ENCODE data around the gene SNRPA1. TPM values are rescaled to one million over a fixed set of nuclear protein-coding genes. Genes with fewer than 3 reads are reported as not detected.

SNRPA1 gene
- total RNA-seq, 4 donors from 2014 or later = 28.4 to 50.6 (median 40.0) TPM

- H3K27ac ChIP-seq = peak overlapping the region in 1 of 4 donors; percentile 71
Observed at GRCh38 chr15:101243420-101243819, 51.6 kb downstream of the SNRPA1 start.

DNA sequence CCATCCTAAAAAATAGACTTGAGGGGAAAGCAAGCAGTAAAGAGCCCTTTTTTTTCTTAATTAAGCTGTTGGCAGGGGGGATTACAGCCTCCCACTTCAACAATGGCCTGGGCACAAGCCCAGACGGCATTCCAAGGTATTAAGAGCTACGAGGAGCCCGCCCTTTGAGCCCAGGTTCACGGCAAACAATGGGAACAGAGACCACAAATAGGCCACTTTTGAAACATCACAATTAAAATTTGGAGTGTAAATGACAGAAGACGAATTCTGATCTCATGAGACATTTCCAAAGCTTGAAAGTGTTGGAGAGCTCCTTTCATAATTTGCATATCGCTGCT, 52.1 kb downstream of the SNRPA1 start:
- no peak for DNase-seq (ENCODE audit: low spot score in 2 of 2)
- Histone ChIP-seq H3K4me3 (no peak overlapping the region), H3K36me3 (no peaks in the 10 kb centered on the region), H3K27ac (peak overlapping the region in 2 of 4 donors; percentile 4 to 71), H3K9me3 (no peaks in the 10 kb centered on the region), H3K4me1 (peaks cover 0 to 96% (median 53%) of the 10 kb centered on the region in 4 donors), H3K27me3 (no peaks in the 10 kb centered on the region)
- no peak for TF ChIP-seq CTCF (IDR thresholded peaks at IDR 0.05)
- no peak for TF ChIP-seq EP300 (IDR thresholded peaks at IDR 0.05)
- no peak for TF ChIP-seq POLR2A (IDR thresholded peaks at IDR 0.05)
- WGBS, 2 donors = 50 to 59% methylated on average over 6 of the region's 6 CpGs

More at GRCh38 chr15:101243420-101243819, 51.6 kb downstream of the SNRPA1 start:
- Histone ChIP-seq H3K9me3 (no peaks in the 10 kb centered on the region), H3K27me3 (no peaks in the 10 kb centered on the region), H3K4me1 (peaks cover 0 to 97% (median 55%) of the 10 kb centered on the region in 4 donors), H3K4me3 (no peak overlapping the region), H3K36me3 (no peaks in the 10 kb centered on the region)
- 80 to 83% methylated on average over 9 of the region's 9 CpGs for WGBS, 2 donors
- no peak for TF ChIP-seq CTCF (IDR thresholded peaks at IDR 0.05)
- no peak for TF ChIP-seq POLR2A (IDR thresholded peaks at IDR 0.05)
- no peak for TF ChIP-seq EP300 (IDR thresholded peaks at IDR 0.05)
- no peak for DNase-seq (ENCODE audit: low spot score in 2 of 2)

- no peaks in the 10 kb centered on the region for H3K36me3 ChIP-seq
- DNase-seq (ENCODE audit: low spot score in 2 of 2) = no peak
- H3K27ac ChIP-seq = peak overlapping the region in 3 of 4 donors; percentile 4 to 71 (median 17)
- no peaks in the 10 kb centered on the region for H3K9me3 ChIP-seq
- WGBS, 2 donors = 50 to 55% methylated on average over 12 of the region's 12 CpGs
- peak overlapping the region in 1 of 4 donors; percentile 13 for H3K4me3 ChIP-seq
- no peaks in the 10 kb centered on the region for H3K27me3 ChIP-seq
- TF ChIP-seq EP300 (IDR thresholded peaks at IDR 0.05) (peak in 1 of 2 donors; percentile 32), CTCF (IDR thresholded peaks at IDR 0.05) (no peak), POLR2A (IDR thresholded peaks at IDR 0.05) (no peak)
- H3K4me1 ChIP-seq = peaks cover 0 to 96% (median 56%) of the 10 kb centered on the region in 4 donors
Observed at GRCh38 chr15:101242160-101242998, 52.7 kb downstream of the SNRPA1 start.

GRCh38 chr15:101240358-101240757, 54.7 kb downstream of the SNRPA1 start:
- peaks cover 0 to under 1% (median 0%) of the 10 kb centered on the region in 3 donors for H3K36me3 ChIP-seq
- peak in 1 of 2 donors; percentile 63 for TF ChIP-seq EP300 (IDR thresholded peaks at IDR 0.05)
- no peak for TF ChIP-seq CTCF (IDR thresholded peaks at IDR 0.05)
- TF ChIP-seq POLR2A (IDR thresholded peaks at IDR 0.05) = no peak
- H3K27ac ChIP-seq = peak overlapping the region in 2 of 4 donors; percentile 35 to 42
- no peaks in the 10 kb centered on the region for H3K9me3 ChIP-seq
- DNase-seq (ENCODE audit: low spot score in 2 of 2) = no peak
- H3K27me3 ChIP-seq = no peaks in the 10 kb centered on the region
- H3K4me3 ChIP-seq = no peak overlapping the region
- peaks cover 0 to 78% (median 47%) of the 10 kb centered on the region in 4 donors for H3K4me1 ChIP-seq
- 48 to 52% methylated on average over 5 of the region's 5 CpGs for WGBS, 2 donors

- DNase-seq (ENCODE audit: low spot score in 2 of 2) = no peak
- 65 to 67% methylated on average over 6 of the region's 6 CpGs for WGBS, 2 donors
- H3K4me1 ChIP-seq = peaks cover 0 to 72% (median 43%) of the 10 kb centered on the region in 4 donors
- H3K36me3 ChIP-seq = peaks cover 0 to 7% (median 6%) of the 10 kb centered on the region in 3 donors
- H3K9me3 ChIP-seq = no peaks in the 10 kb centered on the region
- no peak overlapping the region for H3K4me3 ChIP-seq
- H3K27ac ChIP-seq = peak overlapping the region in 3 of 4 donors; percentile 23 to 42 (median 35)
- H3K27me3 ChIP-seq = no peaks in the 10 kb centered on the region
- TF ChIP-seq POLR2A (IDR thresholded peaks at IDR 0.05) = no peak
- TF ChIP-seq EP300 (IDR thresholded peaks at IDR 0.05) = no peak
- TF ChIP-seq CTCF (IDR thresholded peaks at IDR 0.05) = no peak
Observed at GRCh38 chr15:101239724-101240136, 55.3 kb downstream of the SNRPA1 start.
